ENCODE measurements around the gene DCPS. TPM values are rescaled to one million over a fixed set of nuclear protein-coding genes. Genes with fewer than 3 reads are reported as not detected.

The DCPS gene
- total RNA-seq, 1 donor from 2014 or later, result 15.5 TPM

DNA sequence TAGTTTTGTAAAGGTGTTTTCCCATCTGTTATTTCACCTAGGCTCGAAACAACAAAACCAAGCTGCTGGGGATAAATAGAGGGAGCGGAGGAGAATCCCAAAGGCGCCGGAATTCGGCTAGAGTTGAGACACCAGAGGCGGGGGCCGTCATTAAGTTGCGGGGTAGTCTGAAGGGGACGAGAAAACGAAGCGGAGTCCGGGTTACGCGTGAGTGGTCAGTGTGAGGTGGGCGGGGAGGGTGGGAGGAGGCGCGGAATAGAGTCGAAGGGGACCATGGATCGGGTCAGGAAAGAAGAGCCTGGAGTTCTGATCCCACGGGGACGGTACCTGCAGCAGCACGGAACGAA is 35.5 kb upstream of the DCPS start:
- TF ChIP-seq POLR2A (IDR thresholded peaks at IDR 0.05) (no peak), POLR2AphosphoS5 (IDR thresholded peaks at IDR 0.05; ENCODE audit: insufficient read depth in 1 of 2, low read depth in 1 of 2) (no peak)
- TF ChIP-seq, protein P1, sequence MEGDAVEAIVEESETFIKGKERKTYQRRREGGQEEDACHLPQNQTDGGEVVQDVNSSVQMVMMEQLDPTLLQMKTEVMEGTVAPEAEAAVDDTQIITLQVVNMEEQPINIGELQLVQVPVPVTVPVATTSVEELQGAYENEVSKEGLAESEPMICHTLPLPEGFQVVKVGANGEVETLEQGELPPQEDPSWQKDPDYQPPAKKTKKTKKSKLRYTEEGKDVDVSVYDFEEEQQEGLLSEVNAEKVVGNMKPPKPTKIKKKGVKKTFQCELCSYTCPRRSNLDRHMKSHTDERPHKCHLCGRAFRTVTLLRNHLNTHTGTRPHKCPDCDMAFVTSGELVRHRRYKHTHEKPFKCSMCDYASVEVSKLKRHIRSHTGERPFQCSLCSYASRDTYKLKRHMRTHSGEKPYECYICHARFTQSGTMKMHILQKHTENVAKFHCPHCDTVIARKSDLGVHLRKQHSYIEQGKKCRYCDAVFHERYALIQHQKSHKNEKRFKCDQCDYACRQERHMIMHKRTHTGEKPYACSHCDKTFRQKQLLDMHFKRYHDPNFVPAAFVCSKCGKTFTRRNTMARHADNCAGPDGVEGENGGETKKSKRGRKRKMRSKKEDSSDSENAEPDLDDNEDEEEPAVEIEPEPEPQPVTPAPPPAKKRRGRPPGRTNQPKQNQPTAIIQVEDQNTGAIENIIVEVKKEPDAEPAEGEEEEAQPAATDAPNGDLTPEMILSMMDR (IDR thresholded peaks at IDR 0.05), result no peak
- H3K4me1 ChIP-seq, result peaks cover 21% of the 10 kb centered on the region
- intact Hi-C loops (cut with DNase I), result loop anchor here (10.0 kb wide), 1 partner anchor 54 kb away; the partner anchor contains the start of genes FAM118B and RPUSD4
- no peak for DNase-seq (ENCODE audit: extremely low spot score in 2 of 2)
- H3K4me3 ChIP-seq, result peak overlapping the region; percentile 87 to 92
- H3K36me3 ChIP-seq, result peaks cover 0 to 38% of the 10 kb centered on the region in 2 donors
- peak overlapping the region; percentile 92 for H3K27ac ChIP-seq
- no peaks in the 10 kb centered on the region for H3K27me3 ChIP-seq
- no peaks in the 10 kb centered on the region for H3K9me3 ChIP-seq

GRCh38 chr11:126268708-126269579 is 34.9 kb upstream of the DCPS start, which contains the start of the genes FOXRED1 and SRPRA:
TSS of gene FOXRED1 (plus strand) at chr11:126269154. CDS start at chr11:126269207, 53 bp downstream.
TSS of gene SRPRA (minus strand) at chr11:126268895. CDS start at chr11:126268804, 91 bp downstream.
- peak; percentile 99 for DNase-seq (ENCODE audit: extremely low spot score in 2 of 2)
- peak; percentile 96 for TF ChIP-seq POLR2AphosphoS5 (IDR thresholded peaks at IDR 0.05; ENCODE audit: insufficient read depth in 1 of 2, low read depth in 1 of 2)
- TF ChIP-seq, protein P1 (IDR thresholded peaks at IDR 0.05), result no peak
- peak in 1 of 2 donors; percentile 70 for TF ChIP-seq POLR2A (IDR thresholded peaks at IDR 0.05)
- H3K36me3 ChIP-seq, result peaks cover 0 to 37% of the 10 kb centered on the region in 2 donors
- no peaks in the 10 kb centered on the region for H3K9me3 ChIP-seq
- H3K4me1 ChIP-seq, result peaks cover 21% of the 10 kb centered on the region
- intact Hi-C loops (cut with DNase I), result loop anchor here (10.0 kb wide), 1 partner anchor 54 kb away; the partner anchor contains the start of genes FAM118B and RPUSD4
- peak within 1 kb of the TSS; percentile 92 for H3K27ac ChIP-seq
- no peaks in the 10 kb centered on the region for H3K27me3 ChIP-seq
- peak within 1 kb of the TSS; percentile 87 to 92 for H3K4me3 ChIP-seq

DNA sequence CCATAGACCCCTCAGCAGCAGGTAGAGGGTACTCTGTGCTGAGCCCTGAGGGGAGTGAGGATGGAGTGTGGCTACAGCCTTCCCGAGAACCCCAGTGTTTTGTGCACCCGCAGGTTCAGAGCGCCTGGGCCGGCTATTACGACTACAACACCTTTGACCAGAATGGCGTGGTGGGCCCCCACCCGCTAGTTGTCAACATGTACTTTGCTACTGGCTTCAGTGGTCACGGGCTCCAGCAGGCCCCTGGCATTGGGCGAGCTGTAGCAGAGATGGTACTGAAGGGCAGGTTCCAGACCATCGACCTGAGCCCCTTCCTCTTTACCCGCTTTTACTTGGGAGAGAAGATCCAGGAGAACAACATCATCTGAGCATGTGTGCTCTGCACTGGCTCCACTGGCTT is 26.5 kb upstream of the DCPS start:
- intact Hi-C loops (cut with DNase I), result no loop called here
- H3K27me3 ChIP-seq, result no peaks in the 10 kb centered on the region
- no peak overlapping the region for H3K4me3 ChIP-seq
- DNase-seq (ENCODE audit: extremely low spot score in 2 of 2), result no peak
- H3K4me1 ChIP-seq, result peaks cover 10% of the 10 kb centered on the region
- TF ChIP-seq, protein P1 (IDR thresholded peaks at IDR 0.05), result no peak
- TF ChIP-seq POLR2AphosphoS5 (IDR thresholded peaks at IDR 0.05; ENCODE audit: insufficient read depth in 1 of 2, low read depth in 1 of 2) (no peak), POLR2A (IDR thresholded peaks at IDR 0.05) (no peak)
- no peaks in the 10 kb centered on the region for H3K9me3 ChIP-seq
- H3K36me3 ChIP-seq, result peaks cover 0 to 5% of the 10 kb centered on the region in 2 donors
- H3K27ac ChIP-seq, result no peak overlapping the region

GRCh38 chr11:126277780-126278179 is 26.1 kb upstream of the DCPS start:
- H3K4me3 ChIP-seq, result no peak overlapping the region
- H3K36me3 ChIP-seq, result peaks cover 0 to 5% of the 10 kb centered on the region in 2 donors
- H3K27me3 ChIP-seq, result no peaks in the 10 kb centered on the region
- peaks cover 10% of the 10 kb centered on the region for H3K4me1 ChIP-seq
- TF ChIP-seq POLR2AphosphoS5 (IDR thresholded peaks at IDR 0.05; ENCODE audit: insufficient read depth in 1 of 2, low read depth in 1 of 2) (no peak), POLR2A (IDR thresholded peaks at IDR 0.05) (no peak)
- TF ChIP-seq, protein P1 (IDR thresholded peaks at IDR 0.05), result no peak
- no peaks in the 10 kb centered on the region for H3K9me3 ChIP-seq
- no peak overlapping the region for H3K27ac ChIP-seq
- intact Hi-C loops (cut with DNase I), result no loop called here
- DNase-seq (ENCODE audit: extremely low spot score in 2 of 2), result no peak

- Histone ChIP-seq H3K9me3 (no peaks in the 10 kb centered on the region), H3K4me3 (no peak overlapping the region), H3K27ac (no peak overlapping the region), H3K4me1 (peaks cover 18% of the 10 kb centered on the region), H3K36me3 (no peaks in the 10 kb centered on the region), H3K27me3 (no peaks in the 10 kb centered on the region)
- TF ChIP-seq, protein P1 (IDR thresholded peaks at IDR 0.05), result no peak
- TF ChIP-seq POLR2AphosphoS5 (IDR thresholded peaks at IDR 0.05; ENCODE audit: insufficient read depth in 1 of 2, low read depth in 1 of 2) (no peak), POLR2A (IDR thresholded peaks at IDR 0.05) (no peak)
- intact Hi-C loops (cut with DNase I), result no loop called here
- no peak for DNase-seq (ENCODE audit: extremely low spot score in 2 of 2)
Observed at GRCh38 chr11:126279191-126279590, 24.7 kb upstream of the DCPS start.
